GM19455 (cell line): Measurements from ENCODE around the gene EMC6.

Experiments
- ATAC-seq: cut with Tn5 transposase; IDR thresholded peaks from one replicate; pipeline ENCODE4 v1.9.1; 2021; ENCODE audit not compliant: unreplicated experiment

EMC6 gene

GRCh38 chr17:3668279-3669084 is at the start of gene EMC6, which contains the start of gene TAX1BP3:
Gene EMC6 (plus strand): TSS chr17:3668812. CDS start chr17:3669147, 335 bp downstream.
Gene TAX1BP3 (minus strand): TSS chr17:3668578. CDS start chr17:3668526, 52 bp downstream.
- peak; percentile 80 for ATAC-seq

GRCh38 chr17:3621146-3621720 is 47.4 kb upstream of the EMC6 start:
- ATAC-seq, result no peak

GRCh38 chr17:3622977-3623594 is 45.5 kb upstream of the EMC6 start:
- no peak for ATAC-seq

GRCh38 chr17:3626831-3627768 is 41.5 kb upstream of the EMC6 start:
- no peak for ATAC-seq

GRCh38 chr17:3627769-3628167 is 40.8 kb upstream of the EMC6 start:
- no peak for ATAC-seq

GRCh38 chr17:3630781-3631180 is 37.8 kb upstream of the EMC6 start:
- ATAC-seq, result no peak

- ATAC-seq, result no peak
Measured at GRCh38 chr17:3632287-3632686, 36.3 kb upstream of the EMC6 start.

GRCh38 chr17:3635474-3636153 is 33.0 kb upstream of the EMC6 start:
- peak; percentile 15 for ATAC-seq

GRCh38 chr17:3636154-3636907 is 32.3 kb upstream of the EMC6 start, which contains the start of the genes CTNS and SHPK:
Gene CTNS (plus strand): TSS chr17:3636760. CDS start chr17:3640207, 3,447 bp downstream.
Gene SHPK (minus strand): TSS chr17:3636250. CDS start chr17:3636219, 31 bp downstream.
- peak; percentile 92 for ATAC-seq

- peak; percentile 9 for ATAC-seq
Measured at GRCh38 chr17:3636908-3637373, 31.7 kb upstream of the EMC6 start.

- no peak for ATAC-seq
Measured at GRCh38 chr17:3639981-3640596, 28.5 kb upstream of the EMC6 start.

GRCh38 chr17:3641014-3641413 is 27.6 kb upstream of the EMC6 start:
- ATAC-seq, result no peak

GRCh38 chr17:3641717-3642486 is 26.7 kb upstream of the EMC6 start:
- no peak for ATAC-seq

- no peak for ATAC-seq
Measured at GRCh38 chr17:3643889-3644349, 24.7 kb upstream of the EMC6 start.

- ATAC-seq, result no peak
Measured at GRCh38 chr17:3645310-3645709, 23.3 kb upstream of the EMC6 start.

- no peak for ATAC-seq
Measured at GRCh38 chr17:3647251-3647650, 21.4 kb upstream of the EMC6 start.

- no peak for ATAC-seq
Measured at GRCh38 chr17:3647769-3648555, 20.6 kb upstream of the EMC6 start.
